Panc1 (cell line): ENCODE results near the gene FFAR1.

Source experiments
- POLR2AphosphoS5 ChIP-seq: IDR thresholded peaks from 2 replicates; pipeline ENCODE4 v1.6.1; 2012; ENCODE audit warnings: mild to moderate bottlenecking, low read depth, low read length, moderate library complexity
- SIN3A ChIP-seq: IDR thresholded peaks from 2 replicates; pipeline ENCODE4 v1.6.1; 2012; ENCODE audit warnings: low read depth, mild to moderate bottlenecking, low read length, moderate library complexity, borderline replicate concordance; ENCODE audit not compliant: insufficient read depth
- TCF7L2 ChIP-seq: IDR thresholded peaks from 2 replicates; pipeline ENCODE4 v1.6.1; 2011; ENCODE audit warnings: mild to moderate bottlenecking, low read depth, low read length, inconsistent platforms
- TF ChIP-seq, protein P1 (sequence below): fragments of 450-650 bp; IDR thresholded peaks from 2 replicates; pipeline ENCODE4 v1.5.1; 2017; ENCODE audit warnings: mild to moderate bottlenecking
- TF ChIP-seq, protein P2 (sequence below), 2 experiments: IDR thresholded peaks; 2 replicates each; pipeline ENCODE4 v1.6.1; 2011 to 2012; ENCODE audit warnings: low read depth in 2 of 2, control low read depth in 1 of 2, low read length in 1 of 2, mild to moderate bottlenecking in 1 of 2, moderate library complexity in 1 of 2; ENCODE audit not compliant: insufficient read depth in 1 of 2

DNA sequence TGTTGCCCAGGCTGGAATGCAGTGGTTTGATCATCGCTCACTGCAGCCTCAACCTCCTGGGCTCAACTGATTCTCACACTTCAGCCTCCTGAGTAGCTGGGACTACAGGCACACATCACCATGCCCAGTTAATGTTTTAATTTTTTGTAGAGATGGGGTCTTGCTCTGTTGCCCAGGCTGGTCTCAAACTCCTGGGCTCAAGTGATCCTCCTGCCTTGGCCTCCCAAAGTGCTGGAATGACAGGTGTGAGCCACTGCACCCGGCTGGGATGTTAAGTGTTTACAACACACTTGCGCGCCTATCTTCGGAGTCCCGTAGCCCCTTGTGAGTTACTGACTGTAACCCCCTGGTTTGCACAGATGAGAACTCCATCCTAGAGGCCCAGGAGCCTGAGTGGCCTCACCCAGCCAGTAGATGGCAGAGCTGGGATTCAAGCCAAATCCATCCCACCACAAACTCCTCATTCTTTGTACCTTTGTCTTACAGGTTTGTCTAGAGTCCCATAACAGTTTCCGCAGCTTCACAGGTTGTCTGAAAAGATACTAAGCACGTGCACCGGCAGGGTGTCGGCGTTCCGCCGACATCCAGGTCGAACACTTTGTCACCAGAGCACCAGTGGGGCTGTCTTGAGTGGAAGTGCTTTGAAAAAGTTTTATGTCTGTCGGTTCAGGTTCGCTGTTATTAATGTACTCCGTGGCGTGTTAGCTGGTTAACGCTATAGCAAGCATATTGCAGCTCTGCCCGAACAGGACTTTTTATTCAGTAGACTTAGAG, 41.0 kb upstream of the FFAR1 start:
- TF ChIP-seq, protein P1, sequence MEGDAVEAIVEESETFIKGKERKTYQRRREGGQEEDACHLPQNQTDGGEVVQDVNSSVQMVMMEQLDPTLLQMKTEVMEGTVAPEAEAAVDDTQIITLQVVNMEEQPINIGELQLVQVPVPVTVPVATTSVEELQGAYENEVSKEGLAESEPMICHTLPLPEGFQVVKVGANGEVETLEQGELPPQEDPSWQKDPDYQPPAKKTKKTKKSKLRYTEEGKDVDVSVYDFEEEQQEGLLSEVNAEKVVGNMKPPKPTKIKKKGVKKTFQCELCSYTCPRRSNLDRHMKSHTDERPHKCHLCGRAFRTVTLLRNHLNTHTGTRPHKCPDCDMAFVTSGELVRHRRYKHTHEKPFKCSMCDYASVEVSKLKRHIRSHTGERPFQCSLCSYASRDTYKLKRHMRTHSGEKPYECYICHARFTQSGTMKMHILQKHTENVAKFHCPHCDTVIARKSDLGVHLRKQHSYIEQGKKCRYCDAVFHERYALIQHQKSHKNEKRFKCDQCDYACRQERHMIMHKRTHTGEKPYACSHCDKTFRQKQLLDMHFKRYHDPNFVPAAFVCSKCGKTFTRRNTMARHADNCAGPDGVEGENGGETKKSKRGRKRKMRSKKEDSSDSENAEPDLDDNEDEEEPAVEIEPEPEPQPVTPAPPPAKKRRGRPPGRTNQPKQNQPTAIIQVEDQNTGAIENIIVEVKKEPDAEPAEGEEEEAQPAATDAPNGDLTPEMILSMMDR = no peak
- TF ChIP-seq, protein P2, sequence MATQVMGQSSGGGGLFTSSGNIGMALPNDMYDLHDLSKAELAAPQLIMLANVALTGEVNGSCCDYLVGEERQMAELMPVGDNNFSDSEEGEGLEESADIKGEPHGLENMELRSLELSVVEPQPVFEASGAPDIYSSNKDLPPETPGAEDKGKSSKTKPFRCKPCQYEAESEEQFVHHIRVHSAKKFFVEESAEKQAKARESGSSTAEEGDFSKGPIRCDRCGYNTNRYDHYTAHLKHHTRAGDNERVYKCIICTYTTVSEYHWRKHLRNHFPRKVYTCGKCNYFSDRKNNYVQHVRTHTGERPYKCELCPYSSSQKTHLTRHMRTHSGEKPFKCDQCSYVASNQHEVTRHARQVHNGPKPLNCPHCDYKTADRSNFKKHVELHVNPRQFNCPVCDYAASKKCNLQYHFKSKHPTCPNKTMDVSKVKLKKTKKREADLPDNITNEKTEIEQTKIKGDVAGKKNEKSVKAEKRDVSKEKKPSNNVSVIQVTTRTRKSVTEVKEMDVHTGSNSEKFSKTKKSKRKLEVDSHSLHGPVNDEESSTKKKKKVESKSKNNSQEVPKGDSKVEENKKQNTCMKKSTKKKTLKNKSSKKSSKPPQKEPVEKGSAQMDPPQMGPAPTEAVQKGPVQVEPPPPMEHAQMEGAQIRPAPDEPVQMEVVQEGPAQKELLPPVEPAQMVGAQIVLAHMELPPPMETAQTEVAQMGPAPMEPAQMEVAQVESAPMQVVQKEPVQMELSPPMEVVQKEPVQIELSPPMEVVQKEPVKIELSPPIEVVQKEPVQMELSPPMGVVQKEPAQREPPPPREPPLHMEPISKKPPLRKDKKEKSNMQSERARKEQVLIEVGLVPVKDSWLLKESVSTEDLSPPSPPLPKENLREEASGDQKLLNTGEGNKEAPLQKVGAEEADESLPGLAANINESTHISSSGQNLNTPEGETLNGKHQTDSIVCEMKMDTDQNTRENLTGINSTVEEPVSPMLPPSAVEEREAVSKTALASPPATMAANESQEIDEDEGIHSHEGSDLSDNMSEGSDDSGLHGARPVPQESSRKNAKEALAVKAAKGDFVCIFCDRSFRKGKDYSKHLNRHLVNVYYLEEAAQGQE (IDR thresholded peaks at IDR 0.05; ENCODE audit: insufficient read depth in 1 of 2, low read depth in 2 of 2, low read length in 1 of 2) = no peak
- TF ChIP-seq POLR2AphosphoS5 = no peak
- TF ChIP-seq SIN3A = no peak
- TF ChIP-seq TCF7L2 = no peak
